GM21619 (cell line): Measurements from ENCODE around the gene NEGR1.

Experiments used
- ATAC-seq: cut with Tn5 transposase; IDR thresholded peaks from one replicate; pipeline ENCODE4 v1.9.1; 2021; ENCODE audit not compliant: unreplicated experiment

Gene NEGR1

GRCh38 chr1:72122099-72122880 lies 160.0 kb downstream of the NEGR1 start:
- ATAC-seq, result no peak

- no peak for ATAC-seq
Measured at GRCh38 chr1:72119491-72119890, 162.8 kb downstream of the NEGR1 start.

- ATAC-seq, result no peak
Measured at GRCh38 chr1:72117621-72118020, 164.7 kb downstream of the NEGR1 start.

- ATAC-seq, result no peak
Measured at GRCh38 chr1:72115290-72115689, 167.0 kb downstream of the NEGR1 start.

GRCh38 chr1:72111662-72112061 lies 170.7 kb downstream of the NEGR1 start:
- no peak for ATAC-seq

- no peak for ATAC-seq
Measured at GRCh38 chr1:72109916-72110315, 172.4 kb downstream of the NEGR1 start.

GRCh38 chr1:72105201-72105600 lies 177.1 kb downstream of the NEGR1 start:
- ATAC-seq, result no peak

- no peak for ATAC-seq
Measured at GRCh38 chr1:72101840-72102632, 180.3 kb downstream of the NEGR1 start.

GRCh38 chr1:72100771-72101170 lies 181.6 kb downstream of the NEGR1 start:
- no peak for ATAC-seq

- no peak for ATAC-seq
Measured at GRCh38 chr1:72097851-72098570, 184.3 kb downstream of the NEGR1 start.

- ATAC-seq, result no peak
Measured at GRCh38 chr1:72094209-72094608, 188.1 kb downstream of the NEGR1 start.

GRCh38 chr1:72086394-72086793 lies 195.9 kb downstream of the NEGR1 start:
- ATAC-seq, result no peak

- ATAC-seq, result no peak
Measured at GRCh38 chr1:72075425-72075824, 206.9 kb downstream of the NEGR1 start.

- no peak for ATAC-seq
Measured at GRCh38 chr1:72066431-72066830, 215.9 kb downstream of the NEGR1 start.

- ATAC-seq, result no peak
Measured at GRCh38 chr1:72064196-72065075, 217.9 kb downstream of the NEGR1 start.

GRCh38 chr1:72063364-72064044 lies 218.8 kb downstream of the NEGR1 start:
- ATAC-seq, result no peak

GRCh38 chr1:72062584-72062983 lies 219.8 kb downstream of the NEGR1 start:
- no peak for ATAC-seq

GRCh38 chr1:72060466-72061245 lies 221.7 kb downstream of the NEGR1 start:
- no peak for ATAC-seq

GRCh38 chr1:72056516-72056915 lies 225.8 kb downstream of the NEGR1 start:
- no peak for ATAC-seq
